Ureter (tissue), 1 donor: ENCODE results near the gene BIN1. TPM values are rescaled to one million over a fixed set of nuclear protein-coding genes. Genes with fewer than 3 reads are reported as not detected.

ENCODE experiments used
- DNase-seq: peaks from one replicate; pipeline ENCODE4 v3.0.0-alpha.2; 2020; ENCODE audit warnings: low spot score
- total RNA-seq: library from RNA; stranded (reverse); gene quantifications from one replicate; pipeline ENCODE4 v1.2.4, GENCODE V29; 2023
- donor health status: DM: yes; HTN: yes; CAD: no.

Gene BIN1
- total RNA-seq, 1 donor from 2014 or later = 51.6 TPM

DNA sequence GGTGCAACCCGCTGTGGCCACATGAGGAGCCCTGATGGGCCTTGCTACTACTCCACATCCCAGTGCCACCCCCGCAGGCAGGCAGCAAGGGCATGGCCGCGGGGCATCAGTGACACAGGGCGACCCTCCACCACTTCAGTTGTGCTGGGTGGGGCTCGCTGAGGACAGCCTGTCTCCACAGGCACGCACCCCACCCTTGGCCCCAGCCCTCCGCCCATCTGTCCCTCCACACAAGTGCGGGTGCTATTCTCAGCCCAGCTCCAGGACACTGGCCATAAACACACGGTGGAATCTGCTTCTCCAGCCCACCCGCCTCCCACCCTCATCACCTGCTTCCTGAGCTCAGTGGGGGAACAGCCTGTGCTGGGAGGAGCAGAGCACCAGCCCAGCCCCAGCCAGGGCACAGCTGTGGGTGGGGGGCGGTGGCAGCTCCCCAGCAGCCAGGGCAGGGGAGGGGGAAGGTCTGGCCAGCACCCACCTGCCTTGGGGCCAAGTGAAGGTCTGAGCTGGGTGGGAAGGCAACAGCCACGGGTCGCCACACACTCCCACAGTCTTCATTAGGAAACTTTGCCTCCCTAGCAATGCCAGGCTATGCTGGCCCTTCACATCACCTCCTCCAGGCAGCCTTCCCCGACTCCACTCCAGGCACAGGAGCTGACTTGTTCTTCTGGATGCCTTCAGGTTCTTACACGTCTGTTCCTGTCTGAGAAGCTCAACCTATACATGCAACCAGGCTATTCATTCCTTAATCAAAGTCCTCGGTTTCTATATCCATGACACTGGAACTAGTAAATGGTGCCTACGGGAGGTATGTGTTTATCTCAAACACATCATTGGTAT is 16.5 kb downstream of the BIN1 start:
- no peak for DNase-seq

DNA sequence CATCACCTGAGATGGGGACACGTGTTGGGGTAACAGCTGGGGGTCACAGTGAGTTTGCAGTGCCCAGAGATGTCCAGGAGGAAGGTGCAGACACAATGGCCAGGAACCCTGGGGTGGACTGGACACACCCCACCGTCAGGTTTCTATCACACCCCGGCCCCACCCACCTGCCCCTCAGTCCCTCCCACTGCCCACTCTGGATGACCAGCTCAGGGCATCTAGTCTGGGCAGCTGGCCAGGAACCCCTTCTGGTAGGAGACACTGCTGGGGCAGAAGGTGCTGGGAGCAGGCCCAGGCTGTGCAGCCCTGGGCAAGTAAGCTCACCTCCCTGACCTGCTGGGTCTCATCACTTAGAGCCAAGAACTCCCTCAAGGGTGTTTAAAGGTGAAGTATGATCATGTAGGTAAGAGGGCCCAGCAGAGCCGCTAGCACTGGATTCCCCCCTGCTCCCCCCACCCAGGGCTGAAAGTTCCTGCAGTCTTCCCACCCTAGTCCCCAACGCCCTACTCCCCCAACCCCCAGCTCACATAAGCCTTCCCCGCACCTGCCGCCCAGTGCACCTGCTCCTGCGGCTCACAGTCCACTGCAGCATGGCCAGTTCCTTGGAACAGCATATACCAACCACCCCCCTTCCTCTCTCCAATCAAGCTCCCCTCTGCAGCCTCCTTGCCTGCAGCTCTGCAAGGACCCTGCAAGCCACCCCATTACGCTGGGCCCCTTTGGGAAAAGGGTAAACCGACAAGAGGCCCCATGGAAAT is 17.3 kb downstream of the BIN1 start:
- DNase-seq = no peak

DNA sequence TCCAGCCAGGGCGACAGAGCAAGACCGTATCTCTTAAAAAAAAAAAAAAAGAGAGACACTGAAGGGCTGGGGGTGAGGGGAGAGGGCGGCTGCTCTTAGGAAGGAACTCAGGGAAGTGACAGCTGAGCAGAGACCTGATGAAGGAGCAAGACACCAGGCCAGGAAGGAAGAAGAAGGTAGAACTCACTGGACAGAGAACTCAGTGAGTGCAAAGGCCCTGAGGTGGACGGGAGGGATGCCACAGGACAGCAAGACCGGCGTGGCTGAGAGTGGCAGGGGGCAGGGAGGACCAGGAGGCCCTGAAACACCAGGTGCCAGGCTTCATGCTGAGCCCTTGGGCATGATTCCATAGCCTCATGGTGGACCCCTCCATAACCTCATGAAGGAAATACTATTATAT is 18.2 kb downstream of the BIN1 start:
- DNase-seq = no peak

DNA sequence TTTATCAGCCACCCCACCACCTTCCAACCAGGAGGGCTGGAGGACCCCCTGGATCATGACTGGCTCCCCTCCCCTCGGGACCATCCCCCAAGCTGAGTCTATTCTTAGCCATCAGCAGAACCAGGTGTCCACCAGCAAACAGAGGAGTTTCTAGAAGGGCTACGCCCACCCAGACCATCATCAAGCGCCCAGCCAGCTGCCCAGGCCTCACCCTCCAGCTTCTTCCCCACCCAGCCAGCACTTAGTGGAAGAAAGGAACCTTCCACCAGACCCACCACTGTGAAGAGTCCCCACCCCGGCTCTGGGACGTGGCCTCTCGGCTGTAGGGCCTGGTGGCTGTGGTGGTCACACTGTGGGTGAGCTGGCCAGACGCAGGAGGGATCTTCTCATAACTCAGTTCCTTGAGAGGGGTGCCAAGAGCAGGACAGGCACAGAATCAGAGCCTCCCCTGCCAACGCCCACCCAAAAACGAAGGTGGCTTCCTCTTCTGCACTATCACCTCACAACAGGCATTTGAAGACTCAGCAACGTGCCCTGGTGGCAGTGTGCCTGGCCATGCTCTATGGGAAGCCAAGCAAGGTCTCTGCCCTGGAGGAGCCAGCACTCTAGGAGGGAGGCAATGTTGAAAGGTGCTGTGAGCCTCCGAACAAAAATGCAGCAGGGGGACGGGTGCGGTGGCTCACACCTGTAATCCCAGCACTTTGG is 19.0 kb downstream of the BIN1 start:
- DNase-seq = no peak

DNA sequence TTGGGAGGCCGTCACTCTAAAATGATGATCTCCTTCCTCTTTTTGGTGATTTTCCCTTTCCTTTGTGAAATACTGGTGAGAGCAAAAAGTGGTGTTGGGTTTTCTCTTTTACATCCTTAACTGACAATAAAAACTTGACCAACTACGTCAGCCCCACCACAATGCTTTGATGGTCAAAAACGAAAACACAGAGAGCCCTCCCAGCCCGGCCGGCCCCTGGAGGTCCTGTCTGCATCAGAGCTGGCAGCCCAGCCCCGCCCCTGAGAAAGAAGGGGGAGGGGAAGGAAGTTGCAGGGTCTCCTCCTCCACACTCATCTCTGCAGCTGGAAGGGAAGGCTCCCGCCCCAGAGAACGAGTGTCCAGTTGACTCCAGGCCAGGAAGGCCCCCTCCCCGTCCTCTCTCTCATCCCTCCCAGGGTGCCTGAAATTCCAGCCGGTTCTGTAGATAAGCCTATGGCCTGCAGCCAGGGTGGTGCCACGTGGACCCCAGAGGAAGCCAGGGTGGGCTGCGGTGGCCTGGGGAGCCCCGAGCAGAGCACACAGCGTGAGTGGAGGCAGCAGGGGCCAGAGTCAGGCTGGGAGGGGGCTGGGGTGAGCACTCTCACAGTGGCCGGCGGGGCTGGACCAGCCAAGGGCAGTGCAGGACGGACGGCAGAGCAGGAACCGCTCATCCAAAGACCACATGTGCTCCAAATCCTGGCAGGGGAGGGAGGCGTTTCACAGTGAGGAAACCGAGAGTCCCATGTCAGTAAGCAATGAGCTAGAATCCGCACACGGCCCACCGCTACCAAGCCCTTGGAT is 19.8 kb downstream of the BIN1 start:
- DNase-seq = peak; percentile 80

DNA sequence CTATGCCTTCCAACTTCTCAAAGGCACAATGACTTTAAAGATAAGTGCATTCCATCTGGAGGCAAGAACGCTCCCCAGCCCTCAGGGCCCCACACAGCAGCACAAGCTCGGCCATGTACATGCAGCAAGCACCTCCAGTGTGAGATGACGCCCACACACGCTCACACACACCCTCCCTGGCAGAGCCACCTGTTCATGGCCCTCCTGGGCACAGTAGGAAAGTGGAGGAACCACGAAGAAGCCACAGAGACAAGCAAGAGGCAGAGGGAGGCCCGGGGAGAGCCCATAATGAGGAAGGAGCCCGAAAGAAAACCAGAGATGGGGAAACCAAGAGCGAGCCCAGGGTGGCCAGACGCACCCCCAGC is 21.7 kb downstream of the BIN1 start:
- DNase-seq = no peak

DNA sequence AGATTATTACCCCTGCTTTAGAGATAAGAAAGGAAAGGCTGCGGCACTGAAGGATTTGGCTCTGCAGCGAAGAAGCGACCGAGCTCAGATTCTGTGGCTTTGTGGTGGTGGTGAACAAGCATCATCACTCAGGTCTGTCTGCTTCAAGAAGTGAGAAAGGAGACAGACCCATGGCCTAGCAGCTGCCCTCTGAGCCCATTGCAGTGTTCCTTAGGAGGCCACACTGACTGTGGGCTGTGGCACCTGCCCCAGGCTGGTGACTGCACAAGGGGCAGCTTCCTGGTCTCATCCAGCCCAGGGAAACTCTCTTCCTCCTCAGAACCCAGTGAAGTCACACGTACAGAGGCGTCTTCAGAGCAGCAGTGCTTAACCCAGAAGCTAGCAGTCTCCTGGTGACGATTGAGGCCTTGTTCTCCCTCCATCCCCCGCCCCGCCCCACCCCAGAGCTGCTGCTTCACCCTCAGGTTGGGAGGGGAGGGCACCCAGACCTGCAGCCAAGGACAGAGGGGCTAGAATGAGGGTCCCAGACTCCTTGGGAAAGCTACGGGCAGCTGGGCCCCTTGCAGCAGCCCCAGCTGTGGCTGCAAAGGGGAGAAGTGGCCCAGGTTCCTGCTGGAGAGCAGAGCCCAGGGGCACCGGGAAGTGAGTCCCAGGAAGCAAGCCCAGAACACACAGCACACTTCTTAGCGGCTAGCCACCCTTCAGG is 22.2 kb downstream of the BIN1 start:
- no peak for DNase-seq

DNA sequence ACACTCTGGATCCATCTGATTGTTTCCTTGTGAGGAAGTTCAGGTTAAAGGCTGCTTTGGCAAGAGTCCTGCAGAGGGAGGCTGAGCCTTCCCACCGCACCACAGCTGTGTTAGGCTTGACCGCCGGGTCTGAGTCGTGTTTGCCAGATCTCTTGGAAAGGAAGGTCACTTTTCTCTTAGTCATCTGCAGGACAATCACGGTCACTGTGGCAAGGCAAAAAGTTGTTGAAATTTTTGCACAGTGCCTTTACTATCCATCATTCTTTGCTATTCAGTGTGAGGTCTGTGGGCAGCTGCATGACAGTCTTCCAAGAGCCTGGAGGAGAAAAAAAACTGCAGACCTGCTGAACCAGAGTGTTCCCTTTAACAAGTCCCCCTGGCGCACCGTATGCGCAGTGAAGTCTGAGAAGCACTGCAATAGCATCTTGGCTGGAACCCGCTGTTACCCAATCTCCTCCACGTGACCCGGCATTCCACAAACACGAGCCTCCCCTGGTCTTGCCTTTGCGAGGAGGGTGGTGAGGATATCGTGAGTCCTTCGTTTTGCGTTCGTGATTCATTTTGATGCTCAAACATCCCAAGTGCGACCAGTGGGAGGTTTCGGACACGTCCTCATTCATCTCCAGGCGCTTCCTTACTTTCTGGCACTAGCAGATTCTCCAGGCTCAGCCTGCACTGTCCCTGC is 23.0 kb downstream of the BIN1 start:
- peak; percentile 89 for DNase-seq

DNA sequence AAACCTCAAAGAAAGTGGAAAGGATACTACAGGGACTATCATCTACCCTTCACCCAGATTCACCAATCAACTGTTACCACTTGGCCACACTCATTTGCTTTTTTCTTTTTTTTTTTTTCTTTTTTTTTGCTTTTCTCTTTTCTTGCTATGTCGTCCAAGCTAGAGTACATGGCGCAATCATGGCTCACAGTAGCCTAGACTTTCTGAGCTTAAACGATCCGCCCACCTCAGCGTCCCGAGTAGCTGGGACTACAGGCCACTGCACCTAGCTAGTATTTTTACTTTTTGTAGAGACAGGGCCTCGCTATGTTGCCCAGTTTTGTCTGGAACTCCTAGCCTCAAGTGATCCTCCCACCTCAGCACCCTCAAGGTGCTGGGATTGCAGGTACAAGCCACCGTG is 24.0 kb downstream of the BIN1 start:
- no peak for DNase-seq

DNA sequence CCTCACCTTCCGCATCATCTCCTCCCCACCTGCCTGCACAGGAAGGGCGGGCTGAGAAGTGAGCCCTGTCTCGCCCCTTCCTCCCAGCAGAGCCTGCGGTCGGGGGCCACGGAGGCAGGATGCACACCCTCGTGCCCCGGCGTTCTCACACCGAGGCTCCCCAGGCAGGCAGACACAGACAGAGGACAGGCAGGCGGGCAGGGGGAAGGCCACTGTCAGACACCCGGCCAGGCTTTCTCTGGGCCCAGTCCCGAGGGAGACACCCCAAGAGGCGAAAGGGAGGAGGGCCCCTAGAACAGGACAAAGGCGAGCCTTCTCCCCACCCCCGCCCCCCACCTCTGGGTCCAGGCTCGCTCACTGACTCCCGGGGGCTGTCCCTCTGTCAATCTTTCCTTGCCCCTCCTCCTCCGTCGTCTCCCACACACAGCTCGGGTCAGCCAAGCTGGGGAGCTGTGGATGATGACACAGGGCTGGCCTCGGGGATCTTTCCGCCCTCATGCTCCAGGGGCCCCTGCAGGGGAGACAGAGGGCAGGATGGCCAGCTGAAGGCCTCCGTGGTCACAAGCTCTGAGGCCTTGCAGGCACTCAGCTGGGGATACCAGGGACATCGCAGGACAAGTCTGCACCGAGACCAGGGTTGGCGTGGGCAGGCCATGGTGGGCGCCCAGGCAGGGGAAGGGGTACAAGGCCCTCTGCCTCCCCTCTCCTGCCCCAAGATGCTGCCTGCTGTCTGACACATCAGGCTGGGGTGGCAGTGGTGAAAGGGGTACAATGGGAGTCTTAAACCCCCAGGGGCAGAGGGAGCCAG is 24.9 kb downstream of the BIN1 start:
- no peak for DNase-seq

DNA sequence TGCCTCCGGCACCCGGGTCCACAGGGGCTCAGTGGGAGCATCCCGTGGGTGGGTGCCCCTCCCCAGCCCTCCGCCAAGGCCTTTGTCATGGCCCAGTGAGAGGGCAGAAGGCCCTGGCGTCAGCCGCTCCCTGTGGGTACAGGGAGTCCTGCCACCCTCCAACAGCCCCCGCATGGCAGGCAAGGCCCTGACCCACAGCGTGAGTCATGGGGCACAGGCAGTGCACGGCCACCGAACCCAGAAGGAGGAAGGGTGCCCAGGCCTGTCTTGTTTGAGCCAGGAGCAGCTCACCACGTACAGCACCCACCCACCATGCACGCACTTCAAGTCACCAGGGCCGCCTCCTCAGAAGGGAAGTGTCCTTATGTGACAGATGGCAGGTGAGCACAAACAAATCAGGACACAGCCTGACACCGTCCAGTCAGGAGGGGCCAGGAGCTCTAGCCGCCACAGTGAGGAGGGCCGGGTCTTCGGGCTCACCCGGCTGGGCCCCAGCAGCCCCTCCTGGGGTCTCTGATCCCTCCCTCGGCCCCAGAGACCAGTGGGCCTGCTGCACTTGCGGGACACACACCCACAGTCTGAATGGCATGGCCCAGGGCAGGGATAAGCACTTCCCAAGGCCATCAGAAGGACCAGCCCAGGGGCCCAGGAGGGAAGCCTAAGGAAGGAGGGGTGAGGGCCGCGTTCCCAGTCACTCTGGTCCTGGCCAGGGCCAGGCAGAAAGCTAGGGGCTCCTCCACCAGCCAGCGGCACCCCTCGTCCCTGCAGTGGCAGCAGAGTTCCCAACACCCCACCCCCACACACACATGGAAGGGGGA is 25.8 kb downstream of the BIN1 start:
- no peak for DNase-seq

DNA sequence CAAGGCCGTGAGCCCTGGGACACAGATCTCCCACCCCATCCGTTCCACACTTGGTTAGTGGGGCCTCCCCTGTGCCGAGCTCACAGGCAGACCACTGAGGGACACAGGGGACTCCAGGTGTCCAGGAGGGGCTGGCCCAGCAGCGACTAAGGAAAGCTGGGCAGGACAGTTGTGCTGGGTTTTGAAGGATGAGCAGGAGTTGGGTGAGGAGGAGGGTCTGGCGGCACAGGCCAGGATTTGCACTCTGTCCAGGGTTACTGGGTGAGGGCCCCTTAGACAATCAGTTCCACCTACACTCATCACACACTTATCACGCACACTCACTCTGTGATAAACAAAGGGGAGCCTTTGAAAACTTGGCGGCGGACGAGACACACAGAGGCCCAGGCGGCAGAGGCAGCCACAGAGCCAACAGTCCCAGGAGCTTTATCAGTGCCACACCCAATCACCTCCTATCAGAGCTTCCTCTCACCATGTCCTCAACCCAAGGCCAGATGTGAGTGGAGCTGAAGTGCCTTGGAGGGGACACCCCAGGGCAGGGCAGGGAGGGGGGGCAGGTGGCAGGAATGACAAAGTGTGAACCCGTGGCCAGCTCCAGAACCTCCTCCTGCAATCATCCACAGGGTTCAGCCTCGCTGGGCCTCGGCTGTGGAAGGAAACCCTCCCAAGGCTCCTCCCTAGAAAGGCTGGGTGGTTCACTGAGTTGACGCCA is 26.6 kb downstream of the BIN1 start:
- DNase-seq = no peak

DNA sequence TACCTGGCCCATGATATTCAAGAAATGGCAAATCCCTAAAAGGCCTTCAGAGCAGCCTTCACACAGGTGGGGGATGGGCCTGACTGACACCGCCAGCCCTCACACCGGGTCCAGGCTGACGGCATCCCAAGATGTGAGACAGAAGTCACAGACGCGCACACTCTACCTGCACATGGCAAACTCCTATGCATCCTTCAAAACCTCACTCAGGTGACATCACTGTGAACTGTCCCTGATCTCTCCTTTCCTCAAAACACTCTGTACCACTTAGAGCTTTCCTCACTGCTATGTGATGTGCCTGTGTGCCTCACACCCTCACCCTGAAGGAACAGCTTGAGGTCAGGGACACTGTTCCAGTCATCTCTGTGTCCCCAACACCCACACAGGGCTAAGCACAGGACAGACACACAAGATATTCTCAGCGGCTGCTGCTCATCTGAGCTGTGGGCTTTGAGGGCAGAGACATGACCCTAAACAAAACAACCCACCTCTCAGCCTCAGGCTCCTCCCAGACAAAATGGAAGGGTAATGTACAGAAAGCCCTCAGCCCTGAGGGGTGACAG is 27.5 kb downstream of the BIN1 start:
- no peak for DNase-seq

DNA sequence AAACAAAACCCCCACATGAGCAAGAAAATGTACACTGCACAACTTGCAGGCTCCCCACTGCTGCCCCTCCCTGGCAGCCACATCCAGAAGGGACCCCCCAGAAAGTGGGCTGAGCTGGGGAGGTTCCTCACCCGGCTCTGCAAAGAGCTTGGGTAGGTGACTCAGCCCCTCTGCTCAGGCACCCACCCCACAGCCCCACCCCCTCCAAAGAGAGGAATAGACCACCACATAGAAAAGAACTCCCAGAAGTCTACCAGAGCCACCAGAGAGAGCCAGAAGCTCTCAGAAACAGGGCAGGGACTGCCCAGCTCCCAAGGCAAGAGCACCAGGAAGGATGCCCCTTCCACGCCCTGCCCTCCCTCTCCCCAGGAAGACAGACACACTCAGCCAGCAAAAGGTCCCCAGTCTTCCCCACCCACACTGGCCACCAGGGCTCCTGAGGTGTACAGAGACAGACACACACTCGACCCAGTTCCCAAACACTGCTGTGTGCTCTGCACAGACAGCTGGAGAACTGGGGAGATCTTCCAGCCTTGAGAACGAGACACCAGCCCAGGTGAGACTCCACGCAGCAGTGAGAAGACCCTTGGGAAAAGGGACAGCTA is 28.2 kb downstream of the BIN1 start:
- no peak for DNase-seq

DNA sequence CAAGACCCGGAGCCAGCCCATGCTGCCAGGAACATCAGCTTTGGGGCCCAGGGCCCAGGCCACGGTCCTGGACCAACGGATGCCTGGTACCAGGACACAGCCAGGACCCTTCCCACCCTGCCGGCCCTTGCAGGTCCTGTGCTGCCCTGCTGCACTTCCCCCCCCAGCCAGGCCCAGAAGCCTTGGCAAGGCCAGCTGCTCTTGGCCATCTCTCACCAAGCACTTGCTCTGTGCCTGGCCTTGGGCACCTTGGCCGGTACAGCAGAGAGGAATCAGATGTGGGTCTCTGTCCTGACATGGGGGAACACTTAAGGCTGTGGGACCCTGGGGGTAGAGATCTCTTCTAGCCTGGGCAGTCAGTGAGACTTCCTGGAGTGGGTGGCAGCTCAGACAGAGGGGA is 28.9 kb downstream of the BIN1 start:
- DNase-seq = no peak

DNA sequence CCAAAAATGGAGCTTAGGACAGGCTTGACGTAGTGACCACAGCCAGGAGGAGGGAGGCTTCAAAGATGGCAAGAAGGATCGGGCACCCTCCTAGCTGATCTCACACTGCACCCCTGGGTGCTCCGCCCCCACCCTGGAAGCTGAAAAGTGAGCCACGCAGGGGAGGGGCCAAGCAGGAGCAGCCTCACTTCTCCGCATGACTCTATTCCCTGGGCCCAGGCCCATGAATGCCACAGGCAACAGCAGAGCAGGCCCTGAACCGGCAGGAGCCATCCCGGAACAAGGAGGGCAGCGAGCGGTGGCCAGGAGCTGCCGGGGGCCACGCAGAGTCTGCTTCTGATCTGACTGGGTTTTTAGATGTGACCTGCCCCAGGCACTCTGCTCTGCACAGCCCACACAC is 30.0 kb downstream of the BIN1 start:
- no peak for DNase-seq

DNA sequence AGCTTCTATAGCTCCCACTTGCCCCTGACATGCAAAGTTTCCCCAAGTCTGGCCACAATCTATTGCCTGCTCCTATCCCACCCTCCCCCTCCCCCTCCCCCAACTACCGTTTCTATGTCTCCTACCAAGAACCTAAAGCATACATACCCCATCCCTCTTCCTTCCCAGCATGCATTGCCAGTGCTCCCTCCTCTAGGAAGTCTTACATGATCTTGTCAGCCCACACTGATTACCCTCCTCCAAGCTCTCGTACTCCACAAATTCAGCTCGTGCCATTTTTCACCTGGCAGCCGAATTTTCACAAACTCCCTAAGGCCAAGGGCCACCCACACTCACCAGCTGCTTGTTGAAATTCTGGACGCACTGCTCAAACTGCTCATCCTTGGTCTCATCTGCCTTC is 30.7 kb downstream of the BIN1 start:
- no peak for DNase-seq
